HG02623 (cell line): ENCODE measurements around the gene TK2.
"Not testable (repeated sequence)": the region's sequence is repeated elsewhere in the genome, so short reads cannot be mapped to it uniquely, and the experiment has no call there.

Experiments
- ATAC-seq: cut with Tn5 transposase; IDR thresholded peaks from one replicate; pipeline ENCODE4 v1.9.1; 2021; ENCODE audit warnings: moderate library complexity; ENCODE audit not compliant: unreplicated experiment

Gene TK2

DNA sequence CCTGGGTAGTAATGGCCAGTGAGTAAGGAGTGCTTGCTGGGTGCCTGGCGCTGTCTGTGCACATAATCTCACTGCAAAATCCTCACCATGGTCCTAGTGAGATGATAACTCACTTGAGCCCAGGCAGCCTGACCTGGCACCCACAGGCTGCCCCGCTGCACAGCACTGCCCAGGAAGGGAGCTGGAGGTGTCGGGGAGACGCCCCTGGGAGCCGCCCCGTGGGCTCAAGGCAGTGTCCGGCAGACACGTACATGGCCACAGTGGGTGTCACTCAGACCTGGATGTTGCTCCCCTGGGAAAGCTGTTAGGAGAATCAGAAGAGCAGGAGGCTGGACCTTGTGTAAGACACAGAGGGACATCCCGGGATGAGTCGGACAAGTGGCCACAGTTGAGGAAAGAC is 78.7 kb downstream of the TK2 start:
- ATAC-seq = no peak

DNA sequence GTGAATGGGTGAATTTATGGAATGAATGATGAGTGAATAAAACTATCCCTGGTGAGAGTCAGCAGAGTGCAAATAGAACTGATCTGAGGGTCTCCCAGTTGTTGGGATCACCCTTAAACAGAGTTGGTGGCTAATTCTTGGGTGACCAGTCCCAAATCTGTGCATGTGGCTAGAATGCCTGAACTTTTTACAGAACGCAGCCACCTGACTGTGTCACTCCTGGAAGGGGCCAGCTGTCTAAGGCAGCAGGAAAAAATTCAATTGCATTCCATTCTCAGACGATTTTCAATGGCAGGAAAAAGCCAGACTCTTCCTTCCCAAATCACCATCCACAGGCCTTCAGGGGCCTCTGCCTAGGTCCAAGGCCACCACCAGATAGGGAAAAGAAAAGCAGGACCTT is 79.4 kb downstream of the TK2 start:
- no peak for ATAC-seq

DNA sequence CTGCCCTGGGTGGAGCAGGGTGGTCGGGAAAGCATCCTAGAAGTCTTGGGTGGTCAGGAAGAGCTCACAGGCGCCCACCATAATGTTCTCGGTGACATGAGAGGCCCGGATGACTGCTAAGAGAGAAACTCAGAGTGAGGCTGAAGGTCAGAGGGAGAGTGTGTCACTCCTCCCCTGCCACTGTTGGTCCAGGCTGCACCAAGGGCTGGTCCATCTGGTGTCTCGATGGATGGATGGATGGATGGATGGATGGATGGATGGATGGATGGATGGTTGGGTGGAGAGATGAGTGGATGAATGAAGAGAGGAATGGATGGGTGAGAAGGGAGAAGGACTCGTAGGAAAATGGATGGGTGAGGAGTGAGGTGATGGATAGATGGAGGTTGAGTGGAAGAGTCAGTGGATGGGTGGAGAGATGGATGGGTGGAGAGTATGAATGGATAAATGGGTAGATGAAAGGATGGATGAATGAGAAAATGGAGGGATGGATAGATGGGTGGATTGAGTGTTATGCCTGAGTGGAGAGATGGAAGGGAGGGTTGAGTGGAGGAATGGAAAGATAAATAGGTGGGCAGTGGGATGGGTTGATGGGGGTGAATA is 79.9 kb downstream of the TK2 start:
- ATAC-seq = no peak

DNA sequence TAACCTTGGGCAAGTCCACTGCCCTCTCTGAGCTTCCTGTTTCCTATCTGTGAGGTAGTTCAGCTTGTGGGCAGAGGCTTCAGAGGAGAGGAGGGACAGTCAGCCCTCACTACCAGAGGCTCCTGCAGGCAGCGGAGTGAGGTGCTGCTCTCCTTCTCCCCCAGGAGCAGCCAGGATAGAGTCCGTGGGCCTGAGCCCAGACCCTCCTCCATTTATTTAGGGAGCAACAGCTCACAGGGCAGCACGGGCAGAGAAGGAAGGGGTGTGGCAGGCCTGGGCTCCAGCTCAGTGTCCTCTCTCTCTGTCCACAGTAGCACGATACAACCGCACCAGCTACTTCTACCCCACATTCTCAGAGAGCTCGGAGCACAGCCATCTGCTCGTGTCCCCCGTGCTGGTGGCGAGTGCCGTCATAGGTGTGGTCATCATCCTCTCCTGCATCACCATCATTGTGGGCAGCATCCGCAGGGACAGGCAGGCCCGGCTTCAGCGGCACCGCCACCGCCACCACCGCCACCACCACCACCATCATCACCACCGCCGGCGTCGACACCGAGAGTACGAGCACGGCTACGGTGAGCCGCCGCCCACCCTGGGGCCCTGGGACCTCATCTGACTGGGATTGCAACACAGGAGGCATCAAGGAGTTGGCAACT is 80.5 kb downstream of the TK2 start:
- no peak for ATAC-seq

DNA sequence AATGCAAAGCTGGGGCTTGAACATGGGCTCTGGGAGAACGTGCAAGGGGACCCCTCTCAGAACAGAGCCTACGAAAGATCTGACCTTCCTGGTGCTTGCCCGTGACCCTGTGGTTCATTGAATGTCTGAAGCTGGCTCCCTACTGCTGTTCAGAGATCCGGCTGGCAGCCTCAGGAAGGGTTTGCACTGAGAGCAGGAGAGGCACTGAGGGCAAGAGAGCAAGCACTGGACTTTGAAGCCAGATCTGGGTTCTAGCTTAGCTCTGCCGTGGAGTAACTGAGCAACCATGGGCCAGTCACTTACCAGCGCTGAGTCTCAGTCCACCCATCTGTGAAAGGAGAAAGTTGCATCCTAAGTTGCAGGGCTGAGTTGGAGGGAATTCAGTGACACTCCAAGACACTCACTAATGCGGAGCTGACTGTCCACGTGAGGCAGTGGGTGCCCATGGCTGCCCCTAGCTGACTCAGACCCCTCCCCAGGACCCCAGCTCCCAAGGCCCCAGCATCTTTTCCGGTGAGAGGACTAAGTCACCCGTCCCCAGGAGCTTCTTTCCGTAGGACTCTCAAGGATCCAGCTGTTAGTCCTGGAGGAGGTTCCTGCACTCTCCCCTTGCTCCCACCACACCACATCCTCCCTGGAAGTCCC is 81.5 kb downstream of the TK2 start:
- ATAC-seq = no peak

DNA sequence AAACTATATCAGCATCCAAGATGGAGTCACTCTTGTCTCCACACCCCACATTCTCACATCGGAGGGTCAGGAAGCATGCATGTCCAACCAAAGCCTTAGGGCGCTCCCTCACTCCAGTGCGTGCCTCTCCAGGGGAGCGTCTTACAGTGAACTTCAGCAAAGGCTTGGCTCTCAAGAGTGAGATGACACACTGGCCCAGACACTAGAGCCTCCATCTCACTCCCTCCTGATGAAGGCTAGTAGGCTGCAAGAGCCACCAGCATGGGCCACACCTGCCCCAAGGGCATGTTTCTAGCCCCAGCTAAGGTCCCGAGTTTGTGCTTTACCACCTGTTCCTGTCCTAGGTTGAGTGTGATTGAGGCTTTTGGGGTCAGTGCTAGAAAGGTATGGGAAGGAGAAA is 82.3 kb downstream of the TK2 start:
- no peak for ATAC-seq

DNA sequence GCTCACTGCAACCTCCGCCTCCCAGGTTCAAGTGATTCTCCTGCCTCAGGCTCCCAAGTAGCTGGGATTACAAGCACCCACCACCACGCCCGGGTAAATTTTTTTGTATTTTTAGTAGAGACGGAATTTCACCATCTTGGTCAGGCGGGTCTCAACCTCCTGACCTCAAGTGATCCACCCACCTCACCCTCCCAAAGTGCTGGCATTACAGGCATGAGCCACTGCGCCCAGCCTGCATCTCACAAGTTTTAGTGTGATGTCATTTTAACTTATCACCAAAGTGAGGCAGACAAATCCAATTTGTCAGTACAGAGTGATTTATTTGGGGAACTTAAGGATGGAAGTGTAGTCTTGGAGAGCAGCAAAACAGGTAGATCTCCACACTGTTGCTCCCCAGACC is 83.3 kb downstream of the TK2 start:
- not testable (repeated sequence) for ATAC-seq

DNA sequence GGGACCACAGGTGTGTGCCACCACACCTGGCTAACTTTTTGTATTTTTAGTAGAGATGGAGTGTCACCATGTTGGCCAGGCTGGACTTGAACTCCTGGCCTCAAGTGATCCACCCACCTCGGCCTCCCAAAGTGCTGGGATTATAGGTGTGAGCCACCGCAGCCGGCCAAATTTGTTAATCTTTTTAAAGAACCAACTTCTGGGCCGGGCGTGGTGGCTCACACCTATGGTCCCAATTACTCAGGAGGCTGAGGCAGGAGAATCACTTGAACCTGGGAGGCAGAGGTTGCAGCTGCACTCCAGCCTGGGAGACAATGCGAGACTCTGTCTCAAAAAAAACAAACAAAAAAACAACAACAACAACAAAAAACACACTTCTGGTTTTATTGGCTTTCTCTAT is 84.0 kb downstream of the TK2 start:
- not testable (repeated sequence) for ATAC-seq

DNA sequence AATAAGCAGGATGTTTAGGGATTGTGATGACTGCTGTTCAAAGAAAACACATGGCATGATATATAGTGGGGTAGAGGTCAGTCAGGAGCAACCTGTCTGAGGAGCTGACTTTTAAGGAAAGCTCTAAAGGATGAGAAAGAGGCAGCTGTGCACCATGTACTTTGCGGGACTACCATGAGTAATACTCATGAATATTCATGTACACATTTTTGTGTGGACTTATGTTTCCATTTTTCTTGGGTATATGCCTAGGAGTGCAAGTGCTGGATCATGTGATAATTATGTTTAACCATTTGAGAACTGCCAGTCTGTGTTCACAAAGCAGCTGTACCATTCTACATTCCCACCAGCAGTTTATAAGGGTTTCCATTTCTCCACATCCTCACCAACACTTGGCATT is 87.0 kb downstream of the TK2 start:
- no peak for ATAC-seq

DNA sequence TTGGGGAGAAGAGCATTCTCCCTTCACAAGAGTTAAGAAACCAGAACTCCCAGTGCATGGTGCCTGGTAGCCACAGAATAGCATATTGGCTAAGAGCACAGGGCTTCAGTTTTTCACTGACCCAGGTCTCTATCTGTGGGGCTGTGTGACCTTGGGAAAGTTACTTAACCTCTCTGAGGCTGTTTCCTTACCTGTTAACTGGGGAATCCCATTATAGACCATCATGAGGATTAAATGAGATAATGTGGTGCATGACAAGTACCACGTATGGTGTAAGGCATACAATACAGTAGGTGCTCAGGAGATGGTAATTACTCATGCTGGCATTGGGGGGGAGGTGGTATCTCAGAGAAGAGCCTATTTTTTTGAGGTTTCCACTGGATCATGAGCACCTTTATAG is 89.2 kb downstream of the TK2 start:
- ATAC-seq = no peak

DNA sequence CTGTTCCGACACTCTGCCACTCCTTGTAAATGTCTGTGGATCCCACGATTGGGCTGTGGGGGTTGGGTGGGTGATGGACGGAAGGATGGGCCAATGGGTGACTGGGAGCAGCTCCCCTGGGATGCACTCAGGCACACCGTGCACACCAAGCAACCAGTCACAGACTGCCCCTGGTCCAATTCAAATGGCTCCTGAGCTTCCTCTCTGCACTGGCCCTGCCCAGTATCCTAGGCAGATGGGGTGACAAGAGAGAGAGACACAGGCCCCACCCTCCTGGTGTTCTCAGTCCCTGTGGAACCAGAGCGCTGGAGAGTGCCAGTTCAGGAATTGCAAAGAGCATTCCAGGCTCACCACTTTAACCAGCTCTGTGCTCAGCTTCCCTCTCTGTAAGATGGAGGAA is 90.0 kb downstream of the TK2 start:
- no peak for ATAC-seq

DNA sequence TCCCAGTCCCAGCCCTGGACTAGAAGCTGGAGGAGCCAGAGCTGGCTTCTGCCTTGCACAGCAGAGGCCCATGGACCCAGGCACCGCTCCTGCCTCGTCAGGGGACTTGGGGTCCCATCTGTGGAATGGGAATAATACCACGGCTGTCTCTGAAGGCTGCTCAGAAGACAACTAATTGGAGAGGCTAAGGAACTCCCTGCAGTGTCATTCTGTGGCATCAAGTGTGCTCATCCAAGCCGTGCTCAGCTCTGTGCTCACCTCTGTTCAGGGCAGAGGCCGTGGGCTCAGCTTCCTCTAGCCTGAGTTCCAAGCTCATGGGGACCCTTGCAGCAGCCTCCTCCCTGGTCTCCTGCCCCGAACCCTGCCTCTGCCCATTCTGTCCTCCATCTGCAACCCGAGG is 91.1 kb downstream of the TK2 start:
- no peak for ATAC-seq

DNA sequence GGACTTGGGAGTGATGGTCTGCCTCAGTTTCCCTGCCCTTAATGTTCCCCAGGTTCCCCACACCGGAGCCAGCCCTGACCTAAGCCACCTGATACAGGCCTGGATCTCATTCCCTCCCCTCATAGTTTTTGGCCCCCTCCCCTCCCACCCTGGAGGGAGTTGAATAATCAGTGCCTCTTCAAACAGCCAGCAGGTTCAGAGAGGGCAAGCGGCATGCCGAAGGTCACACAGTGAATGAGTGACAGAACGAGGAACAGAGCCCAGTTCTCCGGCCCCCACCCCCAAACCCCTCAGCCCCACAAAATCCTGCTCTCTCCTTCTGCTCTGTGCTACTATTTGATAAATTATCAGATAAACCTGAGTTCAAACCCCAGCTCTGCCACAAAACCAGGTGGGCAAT is 91.6 kb downstream of the TK2 start:
- ATAC-seq = no peak
